ENCODE results near the gene ADGRG2.

The ADGRG2 gene, protein sequence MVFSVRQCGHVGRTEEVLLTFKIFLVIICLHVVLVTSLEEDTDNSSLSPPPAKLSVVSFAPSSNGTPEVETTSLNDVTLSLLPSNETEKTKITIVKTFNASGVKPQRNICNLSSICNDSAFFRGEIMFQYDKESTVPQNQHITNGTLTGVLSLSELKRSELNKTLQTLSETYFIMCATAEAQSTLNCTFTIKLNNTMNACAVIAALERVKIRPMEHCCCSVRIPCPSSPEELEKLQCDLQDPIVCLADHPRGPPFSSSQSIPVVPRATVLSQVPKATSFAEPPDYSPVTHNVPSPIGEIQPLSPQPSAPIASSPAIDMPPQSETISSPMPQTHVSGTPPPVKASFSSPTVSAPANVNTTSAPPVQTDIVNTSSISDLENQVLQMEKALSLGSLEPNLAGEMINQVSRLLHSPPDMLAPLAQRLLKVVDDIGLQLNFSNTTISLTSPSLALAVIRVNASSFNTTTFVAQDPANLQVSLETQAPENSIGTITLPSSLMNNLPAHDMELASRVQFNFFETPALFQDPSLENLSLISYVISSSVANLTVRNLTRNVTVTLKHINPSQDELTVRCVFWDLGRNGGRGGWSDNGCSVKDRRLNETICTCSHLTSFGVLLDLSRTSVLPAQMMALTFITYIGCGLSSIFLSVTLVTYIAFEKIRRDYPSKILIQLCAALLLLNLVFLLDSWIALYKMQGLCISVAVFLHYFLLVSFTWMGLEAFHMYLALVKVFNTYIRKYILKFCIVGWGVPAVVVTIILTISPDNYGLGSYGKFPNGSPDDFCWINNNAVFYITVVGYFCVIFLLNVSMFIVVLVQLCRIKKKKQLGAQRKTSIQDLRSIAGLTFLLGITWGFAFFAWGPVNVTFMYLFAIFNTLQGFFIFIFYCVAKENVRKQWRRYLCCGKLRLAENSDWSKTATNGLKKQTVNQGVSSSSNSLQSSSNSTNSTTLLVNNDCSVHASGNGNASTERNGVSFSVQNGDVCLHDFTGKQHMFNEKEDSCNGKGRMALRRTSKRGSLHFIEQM

DNA sequence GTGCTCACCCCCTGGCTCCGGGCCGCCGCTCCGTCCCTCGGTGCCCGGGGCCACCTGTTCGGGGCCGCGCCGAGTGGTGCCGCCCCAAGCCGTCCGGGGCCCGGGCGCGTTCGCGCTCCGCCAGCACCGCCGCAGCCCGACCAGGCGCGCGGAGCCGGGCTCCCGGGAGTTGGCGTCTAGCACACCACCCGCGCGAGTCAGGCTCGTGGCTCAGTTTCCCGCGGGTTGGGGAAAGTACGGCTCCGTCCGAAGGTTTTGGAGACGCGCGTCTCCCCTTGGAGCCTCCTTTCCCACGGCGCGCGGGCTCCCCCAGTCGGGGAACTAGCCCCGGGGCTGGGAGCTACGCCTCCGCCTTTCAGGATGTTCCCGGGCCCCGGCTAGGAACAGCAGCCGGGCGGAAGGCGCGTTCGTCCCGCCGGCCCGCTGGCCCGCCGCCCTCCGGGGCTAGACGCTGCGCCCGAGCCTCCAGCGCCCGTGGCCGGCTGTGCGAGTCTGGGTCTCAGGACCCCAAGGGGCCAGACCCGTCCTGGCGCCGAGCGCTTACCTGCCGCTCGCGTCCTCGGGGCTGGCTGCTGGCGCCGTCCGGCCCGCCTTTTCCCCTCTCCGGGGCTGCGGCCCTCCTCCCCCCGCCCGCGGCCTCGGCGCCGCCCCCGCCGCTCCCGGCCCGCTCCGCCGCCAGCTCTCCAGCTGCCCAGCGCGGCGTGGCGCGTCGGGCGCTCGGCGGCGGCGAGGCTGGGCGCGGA, at the start of gene ADGRG2:
Gene ADGRG2 (minus strand): TSS at position 571 of the 743 bp plus-strand sequence. CDS start 53,634 bp downstream, outside the sequence.
- no peak within 1 kb of the TSS for H3K27ac ChIP-seq
- TF ChIP-seq, protein P1, sequence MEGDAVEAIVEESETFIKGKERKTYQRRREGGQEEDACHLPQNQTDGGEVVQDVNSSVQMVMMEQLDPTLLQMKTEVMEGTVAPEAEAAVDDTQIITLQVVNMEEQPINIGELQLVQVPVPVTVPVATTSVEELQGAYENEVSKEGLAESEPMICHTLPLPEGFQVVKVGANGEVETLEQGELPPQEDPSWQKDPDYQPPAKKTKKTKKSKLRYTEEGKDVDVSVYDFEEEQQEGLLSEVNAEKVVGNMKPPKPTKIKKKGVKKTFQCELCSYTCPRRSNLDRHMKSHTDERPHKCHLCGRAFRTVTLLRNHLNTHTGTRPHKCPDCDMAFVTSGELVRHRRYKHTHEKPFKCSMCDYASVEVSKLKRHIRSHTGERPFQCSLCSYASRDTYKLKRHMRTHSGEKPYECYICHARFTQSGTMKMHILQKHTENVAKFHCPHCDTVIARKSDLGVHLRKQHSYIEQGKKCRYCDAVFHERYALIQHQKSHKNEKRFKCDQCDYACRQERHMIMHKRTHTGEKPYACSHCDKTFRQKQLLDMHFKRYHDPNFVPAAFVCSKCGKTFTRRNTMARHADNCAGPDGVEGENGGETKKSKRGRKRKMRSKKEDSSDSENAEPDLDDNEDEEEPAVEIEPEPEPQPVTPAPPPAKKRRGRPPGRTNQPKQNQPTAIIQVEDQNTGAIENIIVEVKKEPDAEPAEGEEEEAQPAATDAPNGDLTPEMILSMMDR (conservative IDR thresholded peaks at IDR 0.05): peak; percentile 5; the same call in 1 of the 2 replicates
- TF ChIP-seq ZFX (IDR thresholded peaks at IDR 0.05): no peak

DNA sequence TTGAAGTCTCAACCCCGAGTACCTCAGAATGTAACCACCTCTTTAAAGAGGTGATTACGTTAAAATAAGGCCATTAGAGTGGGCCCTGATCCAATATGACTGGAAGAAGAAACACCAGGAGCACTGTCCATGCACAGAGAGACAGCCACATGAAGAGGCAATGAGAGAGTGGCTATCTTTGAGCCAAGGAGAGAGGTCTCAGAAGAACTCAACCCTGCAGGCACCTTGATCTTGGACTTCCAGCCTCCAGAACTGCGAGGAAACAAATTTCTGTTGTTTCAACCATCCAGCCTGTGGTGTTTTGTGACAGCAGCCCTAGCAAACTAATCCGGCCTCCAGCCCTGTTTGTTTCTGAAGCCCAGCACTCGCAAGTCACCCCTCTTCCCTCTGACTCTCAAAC, 46.3 kb upstream of the ADGRG2 start:
- no peak overlapping the region for H3K27ac ChIP-seq
- no peak for TF ChIP-seq ZFX (IDR thresholded peaks at IDR 0.05)
- TF ChIP-seq, protein P1 (conservative IDR thresholded peaks at IDR 0.05): no peak

DNA sequence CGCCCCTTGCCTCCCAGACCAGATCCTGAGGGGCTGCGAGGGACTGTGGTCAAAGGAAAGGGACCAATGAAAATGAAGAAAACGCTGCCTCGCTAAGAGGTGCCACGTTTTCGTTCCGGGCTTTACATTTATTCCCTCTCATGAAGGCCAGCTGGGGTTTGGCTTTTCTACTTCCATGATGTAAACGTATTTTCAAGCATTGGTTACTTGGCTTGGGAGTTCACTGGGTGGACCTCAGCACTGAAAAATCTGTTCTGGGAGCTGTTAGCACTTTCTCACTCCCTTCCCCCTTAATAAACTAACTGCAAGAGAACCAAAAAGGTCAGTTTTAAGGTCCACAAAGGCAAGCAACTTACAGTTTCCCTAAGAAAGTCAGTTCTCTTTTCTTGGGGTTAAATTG, 40.6 kb upstream of the ADGRG2 start:
- TF ChIP-seq, protein P1 (conservative IDR thresholded peaks at IDR 0.05): no peak
- no peak for TF ChIP-seq ZFX (IDR thresholded peaks at IDR 0.05)
- H3K27ac ChIP-seq: no peak overlapping the region

DNA sequence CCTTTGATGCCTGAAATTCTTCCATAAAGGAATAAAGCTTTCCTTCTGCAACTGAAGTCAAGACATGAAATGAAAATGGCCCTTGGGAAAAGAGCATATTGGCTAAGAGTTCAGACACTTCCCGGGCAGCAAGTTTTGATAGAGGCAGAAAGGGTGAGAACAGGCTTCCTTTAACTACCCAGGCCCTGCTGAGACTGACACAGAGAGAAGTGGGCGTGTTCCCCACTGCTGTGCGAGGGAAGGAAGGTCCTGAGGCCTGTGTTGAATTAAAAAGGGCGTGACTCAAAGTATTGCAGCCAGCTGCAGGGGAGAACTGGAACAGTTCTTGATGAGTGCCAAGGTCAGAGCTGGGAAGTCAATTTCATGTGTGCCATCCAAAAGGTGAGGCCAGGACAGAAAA, 33.9 kb upstream of the ADGRG2 start:
- no peak overlapping the region for H3K27ac ChIP-seq
- TF ChIP-seq ZFX (IDR thresholded peaks at IDR 0.05): no peak
- TF ChIP-seq, protein P1 (conservative IDR thresholded peaks at IDR 0.05): no peak

DNA sequence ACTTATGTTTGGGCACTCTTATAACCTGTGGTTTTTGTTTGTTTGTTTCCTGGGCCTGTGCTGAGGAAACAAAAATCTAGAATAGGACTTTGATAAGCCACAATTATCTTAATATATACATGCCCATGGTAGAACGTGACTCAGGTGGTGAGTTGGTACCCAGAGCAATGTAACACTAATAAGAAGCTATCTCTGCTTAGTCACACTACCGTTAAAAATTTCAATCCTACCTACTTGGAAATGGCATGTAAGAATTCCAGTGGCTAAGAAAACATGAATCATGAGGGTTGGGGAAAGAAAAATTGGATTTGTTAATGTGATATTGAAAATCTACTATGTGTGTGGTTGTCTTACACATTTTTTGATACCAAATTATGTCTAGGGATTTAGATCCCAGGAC, 30.5 kb upstream of the ADGRG2 start:
- TF ChIP-seq ZFX (IDR thresholded peaks at IDR 0.05): no peak
- TF ChIP-seq, protein P1 (conservative IDR thresholded peaks at IDR 0.05): no peak
- H3K27ac ChIP-seq: no peak overlapping the region

DNA sequence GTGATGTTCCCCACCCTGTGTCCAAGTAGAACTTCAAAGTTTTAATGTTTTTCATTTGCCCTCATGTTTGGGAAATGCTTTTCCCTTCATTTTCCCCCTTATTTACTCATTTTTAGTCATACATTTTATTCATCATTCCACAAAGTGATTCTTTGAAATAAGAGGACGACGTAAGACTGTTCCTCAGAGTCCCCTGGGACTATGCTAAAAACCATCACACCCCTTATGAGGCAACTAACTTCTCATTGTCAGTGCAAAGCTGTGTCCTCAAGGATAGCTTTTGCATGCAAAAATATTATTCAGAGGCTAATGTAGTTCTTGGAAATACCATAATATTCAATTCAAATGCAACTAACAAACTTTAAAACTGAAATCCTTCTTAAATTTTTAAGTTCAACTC, 14.8 kb upstream of the ADGRG2 start:
- TF ChIP-seq, protein P1 (conservative IDR thresholded peaks at IDR 0.05): no peak
- TF ChIP-seq ZFX (IDR thresholded peaks at IDR 0.05): no peak
- H3K27ac ChIP-seq: no peak overlapping the region

Data from C4-2B (cell line).